ENCODE results near the gene PEX3.

PEX3 gene

DNA sequence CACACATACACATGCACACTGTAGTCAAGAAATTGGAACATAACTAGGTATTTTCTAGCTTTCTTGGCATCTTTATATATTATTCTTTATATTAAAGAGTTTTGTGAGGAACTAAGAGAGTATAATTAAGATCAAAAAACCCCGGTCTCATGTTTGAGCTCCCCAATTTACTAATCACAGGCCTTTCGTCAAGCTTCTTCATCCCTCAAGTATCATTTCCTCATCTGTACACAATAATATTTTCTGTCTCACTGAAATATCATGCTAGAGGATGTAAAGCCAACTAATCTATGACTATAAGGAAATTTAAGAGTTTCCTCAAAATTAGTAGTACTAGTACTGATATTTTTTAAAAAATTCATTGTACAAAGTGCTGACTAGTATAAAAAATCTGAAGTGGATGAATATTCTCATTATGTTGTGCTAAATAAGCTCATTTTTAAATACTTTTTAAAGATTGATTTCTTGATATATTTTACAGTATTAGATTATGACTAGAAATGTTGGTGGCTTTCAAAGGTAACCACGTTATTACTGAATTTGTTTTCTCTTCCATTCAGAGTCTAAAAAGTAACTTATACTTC is 28.0 kb downstream of the PEX3 start:
- no peaks in the 10 kb centered on the region for H3K4me1 ChIP-seq (ENCODE audit: control insufficient read depth, insufficient read depth, low read length, poor library complexity, severe bottlenecking)
- no peak overlapping the region for H3K27ac ChIP-seq (ENCODE audit: insufficient read depth, low read length, poor library complexity, severe bottlenecking)
- H3K4me3 ChIP-seq (ENCODE audit: insufficient read depth, low read depth, low read length, poor library complexity, severe bottlenecking), result no peak overlapping the region
- H3K27me3 ChIP-seq (replicated peaks; ENCODE audit: control insufficient read depth, insufficient read depth, low read length, poor library complexity, severe bottlenecking), result no peaks in the 10 kb centered on the region
- H3K36me3 ChIP-seq (ENCODE audit: control insufficient read depth, insufficient read depth, low read length), result peaks cover 20% of the 10 kb centered on the region
- no peak for DNase-seq
- no peaks in the 10 kb centered on the region for H3K9me3 ChIP-seq (ENCODE audit: control insufficient read depth, low read length)

GRCh38 chr6:143482593-143482992 is 32.0 kb downstream of the PEX3 start:
- no peaks in the 10 kb centered on the region for H3K27me3 ChIP-seq (replicated peaks; ENCODE audit: control insufficient read depth, insufficient read depth, low read length, poor library complexity, severe bottlenecking)
- H3K36me3 ChIP-seq (ENCODE audit: control insufficient read depth, insufficient read depth, low read length), result peaks cover 11% of the 10 kb centered on the region
- no peak for DNase-seq
- H3K4me3 ChIP-seq (ENCODE audit: insufficient read depth, low read depth, low read length, poor library complexity, severe bottlenecking), result no peak overlapping the region
- no peaks in the 10 kb centered on the region for H3K9me3 ChIP-seq (ENCODE audit: control insufficient read depth, low read length)
- H3K27ac ChIP-seq (ENCODE audit: insufficient read depth, low read length, poor library complexity, severe bottlenecking), result no peak overlapping the region
- H3K4me1 ChIP-seq (ENCODE audit: control insufficient read depth, insufficient read depth, low read length, poor library complexity, severe bottlenecking), result no peaks in the 10 kb centered on the region

- no peak overlapping the region for H3K27ac ChIP-seq (ENCODE audit: insufficient read depth, low read length, poor library complexity, severe bottlenecking)
- no peaks in the 10 kb centered on the region for H3K27me3 ChIP-seq (replicated peaks; ENCODE audit: control insufficient read depth, insufficient read depth, low read length, poor library complexity, severe bottlenecking)
- H3K9me3 ChIP-seq (ENCODE audit: control insufficient read depth, low read length), result no peaks in the 10 kb centered on the region
- H3K4me1 ChIP-seq (ENCODE audit: control insufficient read depth, insufficient read depth, low read length, poor library complexity, severe bottlenecking), result no peaks in the 10 kb centered on the region
- H3K36me3 ChIP-seq (ENCODE audit: control insufficient read depth, insufficient read depth, low read length), result no peaks in the 10 kb centered on the region
- no peak for DNase-seq
- no peak overlapping the region for H3K4me3 ChIP-seq (ENCODE audit: insufficient read depth, low read depth, low read length, poor library complexity, severe bottlenecking)
Observed at GRCh38 chr6:143485967-143486366, 35.4 kb downstream of the PEX3 start.

- Histone ChIP-seq H3K4me3 (ENCODE audit: insufficient read depth, low read depth, low read length, poor library complexity, severe bottlenecking) (no peak overlapping the region), H3K36me3 (ENCODE audit: control insufficient read depth, insufficient read depth, low read length) (no peaks in the 10 kb centered on the region), H3K9me3 (ENCODE audit: control insufficient read depth, low read length) (no peaks in the 10 kb centered on the region), H3K4me1 (ENCODE audit: control insufficient read depth, insufficient read depth, low read length, poor library complexity, severe bottlenecking) (no peaks in the 10 kb centered on the region), H3K27ac (ENCODE audit: insufficient read depth, low read length, poor library complexity, severe bottlenecking) (no peak overlapping the region), H3K27me3 (replicated peaks; ENCODE audit: control insufficient read depth, insufficient read depth, low read length, poor library complexity, severe bottlenecking) (no peaks in the 10 kb centered on the region)
- no peak for DNase-seq
Observed at GRCh38 chr6:143486752-143487151, 36.1 kb downstream of the PEX3 start.

DNA sequence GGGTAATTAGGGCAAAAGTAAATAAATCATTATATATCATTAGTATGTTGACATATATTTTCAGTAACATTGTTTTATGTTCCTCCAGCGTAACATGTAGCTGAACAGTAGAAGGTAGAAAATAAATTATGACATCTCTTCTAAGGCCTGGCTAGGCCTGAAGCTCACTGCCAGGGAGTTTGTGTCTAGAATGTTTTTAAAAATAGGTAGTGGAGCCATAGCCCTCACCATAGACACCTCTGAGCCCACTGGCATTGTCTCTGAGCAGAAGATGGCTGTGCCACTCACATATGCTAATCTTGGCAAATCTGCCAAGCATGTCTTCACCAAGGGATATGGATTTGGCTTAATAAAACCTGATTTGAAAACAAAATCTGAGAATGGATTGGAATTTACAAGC is 39.6 kb downstream of the PEX3 start:
- Histone ChIP-seq H3K27me3 (replicated peaks; ENCODE audit: control insufficient read depth, insufficient read depth, low read length, poor library complexity, severe bottlenecking) (no peaks in the 10 kb centered on the region), H3K27ac (ENCODE audit: insufficient read depth, low read length, poor library complexity, severe bottlenecking) (no peak overlapping the region), H3K9me3 (ENCODE audit: control insufficient read depth, low read length) (no peaks in the 10 kb centered on the region), H3K36me3 (ENCODE audit: control insufficient read depth, insufficient read depth, low read length) (no peaks in the 10 kb centered on the region), H3K4me3 (ENCODE audit: insufficient read depth, low read depth, low read length, poor library complexity, severe bottlenecking) (no peak overlapping the region), H3K4me1 (ENCODE audit: control insufficient read depth, insufficient read depth, low read length, poor library complexity, severe bottlenecking) (no peaks in the 10 kb centered on the region)
- no peak for DNase-seq

DNA sequence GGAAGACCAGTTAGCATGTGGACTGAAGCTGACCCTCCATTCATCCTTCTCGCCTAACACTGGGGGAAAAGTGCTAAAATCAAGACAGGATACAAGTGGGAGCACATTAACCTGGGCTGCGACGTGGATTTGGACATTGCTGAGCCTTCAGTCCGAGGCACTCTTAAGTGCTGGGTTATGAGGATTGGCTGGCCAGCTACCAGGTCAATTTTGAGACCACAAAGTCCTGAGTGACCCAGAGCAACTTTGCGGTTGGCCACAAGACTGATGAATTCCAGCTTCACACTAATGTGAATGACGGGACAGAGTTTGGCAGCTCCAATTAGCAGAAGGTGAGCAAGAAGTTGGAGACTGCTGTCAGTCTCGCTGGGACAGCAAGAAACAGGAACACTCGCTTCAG is 40.2 kb downstream of the PEX3 start:
- no peak overlapping the region for H3K27ac ChIP-seq (ENCODE audit: insufficient read depth, low read length, poor library complexity, severe bottlenecking)
- no peaks in the 10 kb centered on the region for H3K9me3 ChIP-seq (ENCODE audit: control insufficient read depth, low read length)
- no peaks in the 10 kb centered on the region for H3K27me3 ChIP-seq (replicated peaks; ENCODE audit: control insufficient read depth, insufficient read depth, low read length, poor library complexity, severe bottlenecking)
- no peak for DNase-seq
- no peaks in the 10 kb centered on the region for H3K36me3 ChIP-seq (ENCODE audit: control insufficient read depth, insufficient read depth, low read length)
- no peaks in the 10 kb centered on the region for H3K4me1 ChIP-seq (ENCODE audit: control insufficient read depth, insufficient read depth, low read length, poor library complexity, severe bottlenecking)
- no peak overlapping the region for H3K4me3 ChIP-seq (ENCODE audit: insufficient read depth, low read depth, low read length, poor library complexity, severe bottlenecking)

DNA sequence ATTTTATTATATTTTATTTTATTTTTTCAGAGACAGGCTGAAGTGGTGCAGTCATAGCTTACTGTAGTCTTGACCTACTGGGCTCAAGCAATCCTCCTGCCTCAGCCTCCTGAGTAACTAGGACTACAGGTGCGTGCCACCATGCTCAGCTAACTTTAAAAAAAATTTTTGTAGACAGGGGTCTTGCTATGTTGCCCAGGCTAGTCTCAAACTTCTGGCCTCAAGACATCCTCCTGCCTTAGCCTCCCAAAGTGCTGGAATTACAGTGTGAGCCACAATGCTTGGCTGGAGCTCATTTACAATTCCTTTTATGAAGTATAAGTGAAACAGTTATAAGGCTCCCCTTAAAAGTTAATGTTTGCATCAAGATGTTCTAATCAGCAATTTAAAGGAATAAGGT is 46.4 kb downstream of the PEX3 start:
- Histone ChIP-seq H3K27ac (ENCODE audit: insufficient read depth, low read length, poor library complexity, severe bottlenecking) (no peak overlapping the region), H3K36me3 (ENCODE audit: control insufficient read depth, insufficient read depth, low read length) (no peaks in the 10 kb centered on the region), H3K9me3 (ENCODE audit: control insufficient read depth, low read length) (no peaks in the 10 kb centered on the region), H3K4me1 (ENCODE audit: control insufficient read depth, insufficient read depth, low read length, poor library complexity, severe bottlenecking) (no peaks in the 10 kb centered on the region), H3K27me3 (replicated peaks; ENCODE audit: control insufficient read depth, insufficient read depth, low read length, poor library complexity, severe bottlenecking) (no peaks in the 10 kb centered on the region), H3K4me3 (ENCODE audit: insufficient read depth, low read depth, low read length, poor library complexity, severe bottlenecking) (no peak overlapping the region)
- DNase-seq, result no peak

GRCh38 chr6:143498428-143498827 is 47.8 kb downstream of the PEX3 start:
- no peaks in the 10 kb centered on the region for H3K9me3 ChIP-seq (ENCODE audit: control insufficient read depth, low read length)
- H3K4me1 ChIP-seq (ENCODE audit: control insufficient read depth, insufficient read depth, low read length, poor library complexity, severe bottlenecking), result no peaks in the 10 kb centered on the region
- no peak overlapping the region for H3K27ac ChIP-seq (ENCODE audit: insufficient read depth, low read length, poor library complexity, severe bottlenecking)
- no peaks in the 10 kb centered on the region for H3K36me3 ChIP-seq (ENCODE audit: control insufficient read depth, insufficient read depth, low read length)
- no peak for DNase-seq
- H3K4me3 ChIP-seq (ENCODE audit: insufficient read depth, low read depth, low read length, poor library complexity, severe bottlenecking), result no peak overlapping the region
- no peaks in the 10 kb centered on the region for H3K27me3 ChIP-seq (replicated peaks; ENCODE audit: control insufficient read depth, insufficient read depth, low read length, poor library complexity, severe bottlenecking)

DNA sequence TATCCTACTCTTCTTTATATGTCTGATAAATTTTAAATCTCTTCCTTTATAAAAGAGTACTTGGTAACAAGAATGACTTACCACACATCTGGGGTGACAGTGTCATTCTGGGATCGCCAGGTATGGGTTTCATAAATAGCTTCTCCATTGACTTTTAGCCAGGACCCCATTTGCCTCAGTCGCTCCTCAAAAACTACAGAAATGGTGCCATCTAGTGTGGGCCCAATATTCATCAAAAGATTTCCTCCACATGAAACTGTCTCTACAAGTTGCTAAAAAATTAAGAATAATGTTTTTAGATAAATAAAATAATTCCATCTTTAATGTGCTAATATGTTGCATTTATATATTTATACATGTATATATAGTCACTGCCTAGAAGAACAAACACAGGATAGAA is 51.2 kb downstream of the PEX3 start:
- H3K9me3 ChIP-seq (ENCODE audit: control insufficient read depth, low read length), result no peaks in the 10 kb centered on the region
- no peaks in the 10 kb centered on the region for H3K4me1 ChIP-seq (ENCODE audit: control insufficient read depth, insufficient read depth, low read length, poor library complexity, severe bottlenecking)
- no peak for DNase-seq
- no peak overlapping the region for H3K27ac ChIP-seq (ENCODE audit: insufficient read depth, low read length, poor library complexity, severe bottlenecking)
- H3K36me3 ChIP-seq (ENCODE audit: control insufficient read depth, insufficient read depth, low read length), result no peaks in the 10 kb centered on the region
- no peaks in the 10 kb centered on the region for H3K27me3 ChIP-seq (replicated peaks; ENCODE audit: control insufficient read depth, insufficient read depth, low read length, poor library complexity, severe bottlenecking)
- H3K4me3 ChIP-seq (ENCODE audit: insufficient read depth, low read depth, low read length, poor library complexity, severe bottlenecking), result no peak overlapping the region

DNA sequence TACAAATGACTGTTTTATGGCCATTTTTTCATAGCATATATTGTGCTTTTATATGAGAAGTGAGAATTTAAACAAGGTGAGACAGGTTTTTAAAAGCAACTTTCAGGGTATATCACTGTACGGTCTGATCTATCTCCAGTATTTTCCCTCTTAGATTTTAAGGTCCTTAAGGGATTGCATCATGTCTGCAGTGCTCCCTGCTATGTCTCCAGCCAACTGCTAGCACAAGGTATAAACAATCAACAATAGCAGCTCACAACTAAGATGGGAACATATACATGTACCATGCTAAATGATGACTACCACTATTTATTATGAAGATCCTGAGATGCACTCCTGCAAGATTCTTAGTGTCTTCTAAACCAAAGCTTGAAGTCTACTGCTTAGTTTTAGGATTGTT is 53.8 kb downstream of the PEX3 start:
- Histone ChIP-seq H3K36me3 (ENCODE audit: control insufficient read depth, insufficient read depth, low read length) (no peaks in the 10 kb centered on the region), H3K4me3 (ENCODE audit: insufficient read depth, low read depth, low read length, poor library complexity, severe bottlenecking) (no peak overlapping the region), H3K27ac (ENCODE audit: insufficient read depth, low read length, poor library complexity, severe bottlenecking) (no peak overlapping the region), H3K27me3 (replicated peaks; ENCODE audit: control insufficient read depth, insufficient read depth, low read length, poor library complexity, severe bottlenecking) (no peaks in the 10 kb centered on the region), H3K9me3 (ENCODE audit: control insufficient read depth, low read length) (no peaks in the 10 kb centered on the region), H3K4me1 (ENCODE audit: control insufficient read depth, insufficient read depth, low read length, poor library complexity, severe bottlenecking) (no peaks in the 10 kb centered on the region)
- no peak for DNase-seq

DNA sequence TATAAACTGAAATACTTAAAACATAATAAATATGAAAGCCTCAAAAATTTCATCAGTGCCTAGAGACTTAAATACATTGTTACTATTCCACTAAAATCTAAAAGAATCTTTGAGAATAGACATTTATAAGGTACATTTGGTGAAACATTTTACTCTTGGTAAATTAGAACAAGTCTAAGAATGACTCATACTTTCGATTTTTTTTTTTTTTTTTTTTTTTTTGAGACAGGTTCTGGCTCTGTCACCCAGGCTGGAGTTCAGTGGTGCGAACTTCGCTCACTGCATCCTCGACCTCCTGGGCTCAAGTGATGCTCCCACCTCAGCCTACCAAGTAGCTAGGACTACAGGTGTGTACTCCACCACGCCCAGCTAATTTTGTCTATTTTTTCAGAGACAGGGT is 54.5 kb downstream of the PEX3 start:
- H3K9me3 ChIP-seq (ENCODE audit: control insufficient read depth, low read length), result no peaks in the 10 kb centered on the region
- H3K27me3 ChIP-seq (replicated peaks; ENCODE audit: control insufficient read depth, insufficient read depth, low read length, poor library complexity, severe bottlenecking), result no peaks in the 10 kb centered on the region
- no peak overlapping the region for H3K4me3 ChIP-seq (ENCODE audit: insufficient read depth, low read depth, low read length, poor library complexity, severe bottlenecking)
- no peaks in the 10 kb centered on the region for H3K4me1 ChIP-seq (ENCODE audit: control insufficient read depth, insufficient read depth, low read length, poor library complexity, severe bottlenecking)
- no peak for DNase-seq
- no peak overlapping the region for H3K27ac ChIP-seq (ENCODE audit: insufficient read depth, low read length, poor library complexity, severe bottlenecking)
- H3K36me3 ChIP-seq (ENCODE audit: control insufficient read depth, insufficient read depth, low read length), result no peaks in the 10 kb centered on the region
